Kidney capillary endothelial cell (primary cell): Measurements from ENCODE around the gene RALGAPA2.

Experiments used
- DNase-seq: peaks from one replicate; pipeline ENCODE4 v3.0.0-alpha.2; 2018; ENCODE audit warnings: low spot score

Gene RALGAPA2

GRCh38 chr20:20683481-20684321 is 28.7 kb downstream of the RALGAPA2 start:
- no peak for DNase-seq

GRCh38 chr20:20683020-20683419 is 29.4 kb downstream of the RALGAPA2 start:
- DNase-seq: no peak

- DNase-seq: no peak
Observed at GRCh38 chr20:20680991-20681508, 31.4 kb downstream of the RALGAPA2 start.

GRCh38 chr20:20679316-20679715 is 33.1 kb downstream of the RALGAPA2 start:
- DNase-seq: no peak

GRCh38 chr20:20677186-20677585 is 35.3 kb downstream of the RALGAPA2 start:
- no peak for DNase-seq

GRCh38 chr20:20668639-20669038 is 43.8 kb downstream of the RALGAPA2 start:
- DNase-seq: no peak

GRCh38 chr20:20666359-20666758 is 46.1 kb downstream of the RALGAPA2 start:
- no peak for DNase-seq

GRCh38 chr20:20665606-20666332 is 46.7 kb downstream of the RALGAPA2 start:
- no peak for DNase-seq

- DNase-seq: peak; percentile 53
Observed at GRCh38 chr20:20664795-20665589, 47.5 kb downstream of the RALGAPA2 start.

GRCh38 chr20:20663841-20664240 is 48.6 kb downstream of the RALGAPA2 start:
- peak; percentile 14 for DNase-seq

- no peak for DNase-seq
Observed at GRCh38 chr20:20658871-20659431, 53.5 kb downstream of the RALGAPA2 start.

- no peak for DNase-seq
Observed at GRCh38 chr20:20658123-20658522, 54.3 kb downstream of the RALGAPA2 start.

GRCh38 chr20:20657092-20657491 is 55.4 kb downstream of the RALGAPA2 start:
- no peak for DNase-seq

- no peak for DNase-seq
Observed at GRCh38 chr20:20655883-20656282, 56.6 kb downstream of the RALGAPA2 start.

- no peak for DNase-seq
Observed at GRCh38 chr20:20649945-20650344, 62.5 kb downstream of the RALGAPA2 start.

- DNase-seq: no peak
Observed at GRCh38 chr20:20643927-20644326, 68.5 kb downstream of the RALGAPA2 start.

GRCh38 chr20:20641783-20642182 is 70.7 kb downstream of the RALGAPA2 start:
- DNase-seq: no peak

- DNase-seq: no peak
Observed at GRCh38 chr20:20638878-20639277, 73.6 kb downstream of the RALGAPA2 start.

- no peak for DNase-seq
Observed at GRCh38 chr20:20637998-20638725, 74.3 kb downstream of the RALGAPA2 start.

GRCh38 chr20:20635006-20635405 is 77.4 kb downstream of the RALGAPA2 start:
- DNase-seq: no peak

- no peak for DNase-seq
Observed at GRCh38 chr20:20632644-20633043, 79.8 kb downstream of the RALGAPA2 start.
